ENCODE measurements around the gene SFMBT2.

DNA sequence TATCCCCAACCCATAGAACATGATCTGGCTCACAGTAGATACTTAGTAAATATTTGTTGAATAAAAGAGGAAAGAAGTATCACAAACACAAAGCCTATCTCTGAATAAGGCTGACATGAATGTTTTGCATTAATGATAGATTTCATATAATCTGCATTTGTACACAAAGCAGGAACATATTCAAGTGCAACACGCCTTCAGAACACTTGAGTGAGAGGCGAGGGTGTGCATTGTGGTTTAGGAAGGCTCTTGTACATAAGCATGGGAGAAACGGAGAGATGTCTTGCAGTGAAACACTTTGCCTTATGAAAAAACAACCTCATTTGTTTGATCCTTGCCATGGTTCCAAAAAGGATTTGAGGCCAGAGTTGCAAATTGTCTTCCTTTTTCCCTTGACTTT is 14.1 kb upstream of the SFMBT2 start:
- TF ChIP-seq, protein P1, sequence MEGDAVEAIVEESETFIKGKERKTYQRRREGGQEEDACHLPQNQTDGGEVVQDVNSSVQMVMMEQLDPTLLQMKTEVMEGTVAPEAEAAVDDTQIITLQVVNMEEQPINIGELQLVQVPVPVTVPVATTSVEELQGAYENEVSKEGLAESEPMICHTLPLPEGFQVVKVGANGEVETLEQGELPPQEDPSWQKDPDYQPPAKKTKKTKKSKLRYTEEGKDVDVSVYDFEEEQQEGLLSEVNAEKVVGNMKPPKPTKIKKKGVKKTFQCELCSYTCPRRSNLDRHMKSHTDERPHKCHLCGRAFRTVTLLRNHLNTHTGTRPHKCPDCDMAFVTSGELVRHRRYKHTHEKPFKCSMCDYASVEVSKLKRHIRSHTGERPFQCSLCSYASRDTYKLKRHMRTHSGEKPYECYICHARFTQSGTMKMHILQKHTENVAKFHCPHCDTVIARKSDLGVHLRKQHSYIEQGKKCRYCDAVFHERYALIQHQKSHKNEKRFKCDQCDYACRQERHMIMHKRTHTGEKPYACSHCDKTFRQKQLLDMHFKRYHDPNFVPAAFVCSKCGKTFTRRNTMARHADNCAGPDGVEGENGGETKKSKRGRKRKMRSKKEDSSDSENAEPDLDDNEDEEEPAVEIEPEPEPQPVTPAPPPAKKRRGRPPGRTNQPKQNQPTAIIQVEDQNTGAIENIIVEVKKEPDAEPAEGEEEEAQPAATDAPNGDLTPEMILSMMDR (IDR thresholded peaks at IDR 0.05), result no peak
- no peak for TF ChIP-seq POLR2AphosphoS5 (IDR thresholded peaks at IDR 0.05; ENCODE audit: low read depth, low read length)
- no peak for TF ChIP-seq SIN3A (IDR thresholded peaks at IDR 0.05; ENCODE audit: borderline replicate concordance, insufficient read depth, low read depth, low read length)

All from Panc1 (cell line).